HG02678 (cell line): ENCODE results near the gene GPR157.
"Not testable (repeated sequence)": the region's sequence is repeated elsewhere in the genome, so short reads cannot be mapped to it uniquely, and the experiment has no call there.

Experiments
- ATAC-seq: cut with Tn5 transposase; IDR thresholded peaks from one replicate; pipeline ENCODE4 v1.9.1; 2021; ENCODE audit warnings: mild to moderate bottlenecking, moderate library complexity; ENCODE audit not compliant: unreplicated experiment

Gene GPR157

GRCh38 chr1:9119745-9120144 is 9.2 kb downstream of the GPR157 start:
- no peak for ATAC-seq

- ATAC-seq = no peak
Measured at GRCh38 chr1:9118186-9118585, 10.7 kb downstream of the GPR157 start.

GRCh38 chr1:9115351-9116205 is 13.3 kb downstream of the GPR157 start:
- no peak for ATAC-seq

GRCh38 chr1:9112961-9113880 is 15.7 kb downstream of the GPR157 start:
- ATAC-seq = no peak

GRCh38 chr1:9111957-9112356 is 16.9 kb downstream of the GPR157 start:
- no peak for ATAC-seq

- ATAC-seq = no peak
Measured at GRCh38 chr1:9111357-9111691, 17.6 kb downstream of the GPR157 start.

- no peak for ATAC-seq
Measured at GRCh38 chr1:9110669-9111356, 18.1 kb downstream of the GPR157 start.

- no peak for ATAC-seq
Measured at GRCh38 chr1:9108056-9108665, 20.7 kb downstream of the GPR157 start.

- ATAC-seq = no peak
Measured at GRCh38 chr1:9107136-9107535, 21.8 kb downstream of the GPR157 start.

GRCh38 chr1:9106286-9106685 is 22.6 kb downstream of the GPR157 start:
- ATAC-seq = no peak

- no peak for ATAC-seq
Measured at GRCh38 chr1:9105336-9105867, 23.5 kb downstream of the GPR157 start.

GRCh38 chr1:9101510-9102146 is 27.3 kb downstream of the GPR157 start:
- no peak for ATAC-seq

- no peak for ATAC-seq
Measured at GRCh38 chr1:9100471-9101043, 28.3 kb downstream of the GPR157 start.

GRCh38 chr1:9099555-9099954 is 29.3 kb downstream of the GPR157 start:
- no peak for ATAC-seq

- ATAC-seq = no peak
Measured at GRCh38 chr1:9097947-9098705, 30.8 kb downstream of the GPR157 start.

GRCh38 chr1:9095818-9096217 is 33.1 kb downstream of the GPR157 start:
- no peak for ATAC-seq

GRCh38 chr1:9093996-9094595 is 34.8 kb downstream of the GPR157 start:
- not testable (repeated sequence) for ATAC-seq

- ATAC-seq = no peak
Measured at GRCh38 chr1:9093581-9093980, 35.3 kb downstream of the GPR157 start.

GRCh38 chr1:9093091-9093490 is 35.8 kb downstream of the GPR157 start:
- no peak for ATAC-seq
